Measurements from ENCODE around the gene ARMH1.

GRCh38 chr1:44646261-44647110, 28.0 kb upstream of the ARMH1 start:
- TF ChIP-seq CTCF (IDR thresholded peaks at IDR 0.05) (no peak), POLR2A (IDR thresholded peaks at IDR 0.05) (no peak)

All from transverse colon (tissue), 3 donors.